GM18873 (cell line): ENCODE data around the gene PFAS.

Experiments used
- ATAC-seq: cut with Tn5 transposase; IDR thresholded peaks from one replicate; pipeline ENCODE4 v1.9.1; 2021; ENCODE audit warnings: mild to moderate bottlenecking, moderate library complexity, moderate number of reproducible peaks; ENCODE audit not compliant: unreplicated experiment, low FRiP score

PFAS gene

DNA sequence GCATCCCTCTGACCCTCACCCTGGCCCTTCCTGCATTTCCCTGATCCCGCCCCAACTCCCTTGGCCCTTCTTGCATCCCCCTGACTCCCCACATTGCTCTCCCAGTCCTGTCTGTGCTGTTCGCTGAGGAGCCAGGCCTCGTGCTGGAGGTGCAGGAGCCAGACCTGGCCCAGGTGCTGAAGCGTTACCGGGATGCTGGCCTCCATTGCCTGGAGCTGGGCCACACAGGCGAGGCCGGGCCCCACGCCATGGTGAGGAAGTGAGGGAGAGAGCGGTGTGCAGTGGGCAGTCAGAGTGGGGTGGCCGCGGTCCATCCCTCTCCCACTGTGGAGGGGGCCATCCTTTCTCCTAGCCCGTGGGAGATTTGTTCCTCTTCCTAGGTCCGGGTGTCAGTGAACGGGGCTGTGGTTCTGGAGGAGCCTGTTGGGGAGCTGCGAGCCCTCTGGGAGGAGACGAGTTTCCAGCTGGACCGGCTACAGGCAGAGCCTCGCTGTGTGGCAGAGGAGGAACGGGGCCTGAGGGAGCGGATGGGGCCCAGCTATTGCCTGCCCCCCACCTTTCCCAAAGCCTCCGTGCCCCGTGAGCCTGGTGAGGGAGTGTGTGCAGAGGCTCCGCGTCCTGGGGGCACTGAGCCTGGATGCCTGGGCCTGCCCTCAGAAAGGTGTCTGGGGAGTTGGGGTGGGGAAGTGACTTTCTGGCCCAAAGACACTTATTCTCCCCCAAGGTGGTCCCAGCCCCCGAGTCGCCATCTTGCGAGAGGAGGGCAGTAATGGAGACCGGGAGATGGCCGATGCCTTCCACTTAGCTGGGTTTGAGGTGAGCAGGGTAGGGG, 17.8 kb downstream of the PFAS start:
- ATAC-seq: no peak

GRCh38 chr17:8267480-8268147, 18.5 kb downstream of the PFAS start:
- ATAC-seq: no peak

GRCh38 chr17:8268550-8269298, 19.6 kb downstream of the PFAS start:
- ATAC-seq: no peak

GRCh38 chr17:8272421-8272820, 23.3 kb downstream of the PFAS start:
- no peak for ATAC-seq

GRCh38 chr17:8273884-8274444, 24.9 kb downstream of the PFAS start:
- ATAC-seq: no peak

DNA sequence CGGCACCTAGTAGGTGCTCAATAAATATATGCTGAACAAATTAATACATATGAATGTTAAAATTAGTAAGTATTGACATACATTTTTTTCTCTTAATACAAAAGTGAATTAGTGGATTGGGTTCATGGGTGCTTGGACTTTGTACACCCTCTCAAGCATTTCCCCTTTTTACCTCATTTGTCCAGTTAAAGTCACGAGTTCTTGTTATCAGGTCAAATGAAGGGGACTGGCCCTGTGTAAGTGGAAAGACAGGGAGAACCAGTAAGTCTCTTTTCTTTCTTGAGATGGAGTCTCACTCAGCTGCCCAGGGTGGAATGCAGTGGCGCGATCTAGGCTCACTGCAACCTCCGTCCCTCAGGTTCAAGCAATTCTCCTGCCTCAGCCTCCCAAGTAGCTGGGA, 25.7 kb downstream of the PFAS start:
- no peak for ATAC-seq

DNA sequence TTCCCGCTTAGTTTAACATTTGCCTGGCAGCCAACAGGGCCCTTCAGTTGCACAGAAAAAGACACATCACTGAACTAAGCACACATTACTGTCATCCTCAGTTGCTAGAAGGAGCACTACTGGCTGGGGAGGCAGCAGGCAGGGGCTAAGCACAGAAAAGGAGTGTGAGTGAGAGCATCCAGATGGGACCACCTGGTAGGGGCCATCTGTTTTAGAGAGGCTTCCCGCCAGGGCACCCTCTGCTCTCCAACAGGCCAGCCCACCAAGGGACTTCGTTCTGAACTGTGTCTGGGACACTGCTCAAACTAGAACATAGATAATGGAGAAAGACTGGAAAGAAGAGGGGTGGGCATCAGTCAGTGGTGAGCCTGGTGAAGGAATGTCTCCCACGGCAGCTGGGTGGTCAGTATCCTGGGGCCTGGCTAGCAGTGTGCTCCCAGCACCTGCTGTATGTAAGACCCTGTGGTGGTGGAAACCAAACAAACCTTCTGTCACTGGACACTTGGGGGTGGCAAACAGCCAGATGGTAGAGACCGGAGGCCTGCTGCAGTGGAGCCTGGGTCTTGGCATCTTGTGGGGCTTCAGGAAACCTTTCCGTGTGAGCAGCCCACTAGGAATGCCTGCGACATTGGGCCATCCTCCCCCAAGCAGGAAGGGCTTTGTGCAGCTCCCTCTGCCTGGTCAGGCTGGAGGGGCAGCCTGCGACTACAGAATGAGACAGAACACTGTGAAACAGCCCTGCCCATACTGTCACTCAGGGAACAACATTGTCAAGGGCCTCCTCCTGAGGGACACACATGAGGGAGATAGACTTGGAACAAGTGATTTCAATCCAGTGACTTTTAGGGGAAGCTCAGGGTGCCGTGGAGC, 26.6 kb downstream of the PFAS start:
- no peak for ATAC-seq

- no peak for ATAC-seq
These were observed 28.2 kb downstream of the PFAS start for GRCh38 chr17:8277317-8277716.

GRCh38 chr17:8282345-8282744, 33.3 kb downstream of the PFAS start:
- ATAC-seq: no peak

GRCh38 chr17:8283356-8283755, 34.3 kb downstream of the PFAS start:
- no peak for ATAC-seq

GRCh38 chr17:8284126-8284525, 35.0 kb downstream of the PFAS start:
- ATAC-seq: no peak

DNA sequence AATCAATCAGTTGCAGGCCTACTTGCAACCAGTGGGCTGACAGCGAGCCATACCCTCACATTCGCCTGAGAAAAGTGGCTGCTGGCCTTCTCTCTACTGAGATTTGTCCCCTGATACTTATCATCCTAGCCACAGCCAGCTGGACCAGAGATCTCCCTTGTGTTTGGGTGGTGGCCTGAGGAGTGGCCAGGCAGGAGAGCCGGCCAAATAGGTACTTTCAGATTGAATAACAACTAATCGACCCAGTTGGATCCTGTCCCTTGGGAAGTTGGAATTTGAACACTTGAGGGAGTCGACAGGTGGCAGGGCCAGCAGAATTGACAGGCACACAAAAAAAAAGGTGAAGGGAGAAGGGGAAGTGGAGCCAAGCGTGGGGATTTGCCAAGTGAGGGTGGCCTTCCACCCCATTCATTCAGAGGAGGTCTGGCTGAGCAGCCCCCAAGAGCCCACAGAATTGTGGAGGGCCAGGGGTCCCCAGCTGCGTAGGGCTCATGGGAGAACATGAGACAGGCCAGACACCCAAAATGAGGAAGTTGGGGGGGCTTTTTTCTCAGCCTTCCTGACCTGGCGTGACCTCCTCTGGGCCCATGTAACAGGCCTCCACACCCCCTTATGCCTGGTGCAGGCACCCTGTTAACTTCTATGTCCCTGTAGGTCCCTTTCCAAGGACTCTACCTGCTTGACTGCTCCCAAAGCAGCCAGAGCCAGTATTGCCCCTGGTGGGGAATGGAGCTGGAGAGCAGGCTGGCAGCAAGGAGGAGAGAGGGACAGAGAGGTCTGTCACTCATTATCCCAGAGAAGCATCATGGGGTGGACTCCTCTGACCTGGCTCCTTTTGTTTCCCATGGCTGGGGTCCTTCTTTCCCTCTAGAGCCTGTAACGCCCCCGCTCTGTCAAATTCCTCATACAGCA, 36.4 kb downstream of the PFAS start:
- ATAC-seq: no peak

DNA sequence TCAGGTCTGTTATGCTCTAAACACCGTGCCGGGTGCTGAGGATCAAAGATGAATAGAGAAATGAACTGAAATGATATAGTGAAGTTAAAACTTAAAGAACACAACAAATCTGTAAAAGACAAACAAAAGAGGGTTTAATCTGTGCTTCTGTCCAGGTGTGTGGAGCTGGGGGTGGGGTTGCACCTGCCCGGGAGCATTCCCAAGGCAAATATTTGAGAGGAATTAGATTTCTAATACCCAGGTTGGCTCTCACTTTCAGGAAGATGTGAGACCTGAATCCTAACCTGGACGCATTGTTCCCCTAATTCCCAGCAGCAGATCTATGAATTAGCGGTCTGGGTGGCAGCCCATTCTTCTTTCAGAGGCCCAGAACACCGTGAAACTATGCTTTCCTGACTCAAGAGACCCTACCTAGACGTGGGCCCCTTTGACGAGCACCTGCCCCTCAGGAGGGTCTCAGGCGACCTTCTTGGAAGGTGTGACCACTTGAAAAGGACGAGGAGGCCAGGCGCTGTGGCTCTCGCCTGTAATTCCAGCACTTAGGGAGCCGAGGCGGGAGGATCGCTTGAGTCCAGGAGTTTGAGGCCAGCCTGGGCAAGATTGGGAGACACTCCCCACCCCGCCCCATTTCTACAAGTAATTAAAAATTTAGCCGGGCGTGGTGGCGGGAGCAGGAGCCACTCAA, 38.7 kb downstream of the PFAS start:
- no peak for ATAC-seq

DNA sequence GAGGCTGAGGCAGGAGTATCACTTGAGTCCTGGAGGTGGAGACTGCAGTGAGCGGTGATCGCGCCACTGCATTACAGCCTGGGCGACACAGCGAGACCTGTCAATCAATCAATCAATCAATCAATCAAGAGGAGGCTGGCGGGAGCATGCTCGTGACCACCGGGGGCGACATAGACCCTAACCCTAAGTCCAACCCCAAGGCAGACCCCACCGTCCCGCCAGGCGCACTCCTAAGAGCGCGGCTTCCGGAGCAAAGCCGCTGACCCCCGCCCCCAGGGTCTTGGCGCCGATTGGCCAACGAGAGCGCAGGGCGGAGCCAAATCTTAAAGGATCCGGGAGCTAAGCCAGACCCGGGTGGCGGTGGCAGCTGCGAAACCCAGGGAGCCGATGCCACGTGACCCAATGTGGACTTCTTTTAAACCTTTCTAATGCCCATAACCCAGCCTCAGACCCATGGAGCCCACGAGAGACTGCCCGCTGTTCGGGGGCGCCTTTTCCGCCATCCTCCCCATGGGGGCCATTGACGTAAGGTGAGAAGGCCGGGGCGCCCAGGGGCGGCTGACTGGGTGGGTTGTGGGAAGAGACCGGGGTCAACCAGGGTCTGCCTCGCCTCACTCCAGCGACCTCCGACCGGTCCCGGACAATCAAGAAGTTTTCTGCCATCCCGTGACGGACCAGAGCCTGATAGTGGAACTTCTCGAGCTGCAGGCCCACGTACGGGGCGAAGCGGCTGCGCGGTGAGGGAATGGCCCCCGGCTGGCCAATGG, 39.4 kb downstream of the PFAS start, which contains the start of gene RANGRF:
Gene RANGRF, plus strand, starts transcription at position 335 of the 767 bp plus-strand sequence. Its CDS starts 119 bp downstream, at position 454.
- ATAC-seq: peak; percentile 64

DNA sequence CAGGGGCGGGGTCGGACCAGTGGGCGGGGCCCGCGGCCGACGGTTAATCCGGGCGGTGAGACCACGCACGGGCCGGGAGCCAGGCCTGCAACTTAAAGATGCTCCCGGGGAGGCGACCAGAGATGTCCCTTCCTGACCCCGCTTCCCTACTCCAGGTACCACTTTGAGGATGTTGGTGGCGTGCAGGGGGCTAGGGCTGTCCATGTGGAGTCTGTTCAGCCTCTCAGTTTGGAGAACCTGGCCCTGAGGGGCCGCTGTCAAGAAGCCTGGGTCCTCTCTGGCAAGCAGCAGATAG, 40.0 kb downstream of the PFAS start:
- ATAC-seq: no peak

GRCh38 chr17:8290043-8290442, 41.0 kb downstream of the PFAS start:
- no peak for ATAC-seq

DNA sequence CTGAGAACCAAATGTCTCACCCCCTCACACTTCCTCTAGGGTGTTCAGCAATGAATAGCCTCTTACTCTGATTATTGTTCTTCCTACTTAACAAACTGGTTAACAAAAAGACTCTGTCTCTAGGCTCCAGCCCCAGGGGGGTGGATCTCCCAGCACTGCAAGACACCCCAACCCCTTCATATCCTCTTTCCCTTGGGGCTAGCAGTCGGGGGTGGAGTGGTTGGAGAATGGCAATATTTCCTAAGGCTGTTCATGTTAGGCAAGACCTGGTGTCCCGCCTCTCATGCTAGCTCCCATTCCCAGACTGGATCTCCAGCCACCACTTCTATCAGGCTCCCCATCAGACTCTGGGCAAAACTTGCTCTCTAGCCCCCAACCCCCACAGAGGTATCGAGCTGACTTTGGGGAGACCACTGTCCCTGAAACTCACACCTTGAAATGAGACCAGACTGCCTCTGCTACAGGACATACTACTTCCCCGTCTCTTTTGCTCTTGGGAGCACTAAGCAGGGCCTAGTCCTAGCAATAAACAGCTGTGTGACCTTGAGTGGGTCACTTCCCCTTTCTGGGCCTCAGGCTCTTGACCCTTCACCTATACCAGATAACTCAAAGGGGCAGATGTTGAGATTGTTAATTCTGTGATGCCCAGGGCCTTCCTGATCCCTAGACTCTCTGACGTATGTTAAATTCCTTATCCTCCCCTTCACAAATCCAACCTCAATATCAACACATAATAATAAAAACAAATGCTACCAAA, 43.7 kb downstream of the PFAS start:
- ATAC-seq: no peak
